Measurements from ENCODE around the gene RNF10.

Gene RNF10

GRCh38 chr12:120620624-120621023 is 86.5 kb downstream of the RNF10 start:
- DNase-seq (ENCODE audit: low spot score): no peak
- TF ChIP-seq CTCF (IDR thresholded peaks at IDR 0.05; ENCODE audit: extremely low read depth, missing control alignments): no peak

GRCh38 chr12:120625557-120626419 is 91.6 kb downstream of the RNF10 start:
- no peak for DNase-seq (ENCODE audit: low spot score)
- TF ChIP-seq CTCF (IDR thresholded peaks at IDR 0.05; ENCODE audit: extremely low read depth, missing control alignments): no peak
